GM12874 (cell line): Measurements from ENCODE around the gene SPATS2L.

Experiments
- CTCF ChIP-seq: IDR thresholded peaks from 2 replicates; pipeline ENCODE4 v1.5.1; 2011; ENCODE audit warnings: low read depth, mild to moderate bottlenecking, control low read depth, low read length, moderate library complexity; ENCODE audit not compliant: insufficient read depth

The SPATS2L gene

GRCh38 chr2:200466425-200467418 is 160.2 kb downstream of the SPATS2L start:
- TF ChIP-seq CTCF: no peak

GRCh38 chr2:200467806-200468681 is 161.6 kb downstream of the SPATS2L start:
- TF ChIP-seq CTCF: no peak

GRCh38 chr2:200469708-200470211 is 163.3 kb downstream of the SPATS2L start:
- TF ChIP-seq CTCF: no peak

GRCh38 chr2:200470230-200470629 is 163.7 kb downstream of the SPATS2L start:
- TF ChIP-seq CTCF: no peak

GRCh38 chr2:200471324-200471848 is 164.9 kb downstream of the SPATS2L start:
- TF ChIP-seq CTCF: peak; percentile 54

GRCh38 chr2:200471928-200472645 is 165.6 kb downstream of the SPATS2L start:
- TF ChIP-seq CTCF: no peak
